Large intestine (tissue), 3 donors: ENCODE measurements around the gene GALNT12. TPM values are rescaled to one million over a fixed set of nuclear protein-coding genes. Genes with fewer than 3 reads are reported as not detected.

ENCODE experiments used
- DNase-seq, 2 donors: peaks; one replicate each; pipeline versions ENCODE4 v3.0.0 to v3.0.0-alpha.2; 2013
- H3K27ac ChIP-seq: one replicate; pipeline ENCODE4 v1.5.1; 2013; ENCODE audit warnings: low read length
- H3K27me3 ChIP-seq: 2 replicates; pipeline ENCODE4 v1.6.1; 2013; ENCODE audit warnings: low read length; ENCODE audit not compliant: control insufficient read depth, insufficient read depth
- H3K36me3 ChIP-seq: 2 replicates; pipeline ENCODE4 v1.6.1; 2013; ENCODE audit warnings: low read length; ENCODE audit not compliant: control insufficient read depth, insufficient read depth
- H3K4me1 ChIP-seq: one replicate; pipeline ENCODE4 v1.6.1; 2013; ENCODE audit warnings: low read length; ENCODE audit not compliant: control insufficient read depth, insufficient read depth
- H3K4me3 ChIP-seq: one replicate; pipeline ENCODE4 v1.5.1; 2013; ENCODE audit warnings: low read length
- H3K9me3 ChIP-seq: one replicate; pipeline ENCODE4 v1.6.1; 2013; ENCODE audit warnings: mild to moderate bottlenecking, low read depth, low read length, moderate library complexity; ENCODE audit not compliant: control insufficient read depth
- WGBS: methylation state at CpG from one replicate; pipeline ENCODE4 v1.1.5; 2013; ENCODE audit warnings: low lambda C conversion rate; ENCODE audit not compliant: insufficient coverage; 5-methylcytosine and 5-hydroxymethylcytosine counted together
- polyA plus RNA-seq: library from polyadenylated mRNA; unstranded; fragments of 120-200 nt; gene quantifications from one replicate; pipeline ENCODE4 v1.2.1, GENCODE V29; 2013

The GALNT12 gene
- polyA plus RNA-seq, 1 donor: 45.6 TPM

- H3K9me3 ChIP-seq: peaks cover 5% of the 10 kb centered on the region
- H3K4me3 ChIP-seq: no peak overlapping the region
- WGBS: no CpG with 5 or more reads among the region's 10 CpGs
- no peak for DNase-seq
- peaks cover 11% of the 10 kb centered on the region for H3K4me1 ChIP-seq
- H3K27me3 ChIP-seq: no peaks in the 10 kb centered on the region
- H3K27ac ChIP-seq: no peak overlapping the region
- peaks cover 75% of the 10 kb centered on the region for H3K36me3 ChIP-seq
Observed at GRCh38 chr9:98770717-98771116, 36.8 kb upstream of the GALNT12 start.

- no peaks in the 10 kb centered on the region for H3K27me3 ChIP-seq
- H3K27ac ChIP-seq: no peak overlapping the region
- WGBS: no CpG with 5 or more reads among the region's 15 CpGs
- peaks cover 73% of the 10 kb centered on the region for H3K36me3 ChIP-seq
- H3K4me3 ChIP-seq: no peak overlapping the region
- no peak for DNase-seq
- H3K9me3 ChIP-seq: peaks cover 5% of the 10 kb centered on the region
- peaks cover 14% of the 10 kb centered on the region for H3K4me1 ChIP-seq
Observed at GRCh38 chr9:98771209-98771874, 36.1 kb upstream of the GALNT12 start.

GRCh38 chr9:98772364-98773155, 34.9 kb upstream of the GALNT12 start:
- no peaks in the 10 kb centered on the region for H3K27me3 ChIP-seq
- DNase-seq: no peak
- peaks cover 5% of the 10 kb centered on the region for H3K9me3 ChIP-seq
- peaks cover 73% of the 10 kb centered on the region for H3K36me3 ChIP-seq
- no peak overlapping the region for H3K27ac ChIP-seq
- WGBS: no CpG with 5 or more reads among the region's 13 CpGs
- no peak overlapping the region for H3K4me3 ChIP-seq
- H3K4me1 ChIP-seq: peaks cover 7% of the 10 kb centered on the region

DNA sequence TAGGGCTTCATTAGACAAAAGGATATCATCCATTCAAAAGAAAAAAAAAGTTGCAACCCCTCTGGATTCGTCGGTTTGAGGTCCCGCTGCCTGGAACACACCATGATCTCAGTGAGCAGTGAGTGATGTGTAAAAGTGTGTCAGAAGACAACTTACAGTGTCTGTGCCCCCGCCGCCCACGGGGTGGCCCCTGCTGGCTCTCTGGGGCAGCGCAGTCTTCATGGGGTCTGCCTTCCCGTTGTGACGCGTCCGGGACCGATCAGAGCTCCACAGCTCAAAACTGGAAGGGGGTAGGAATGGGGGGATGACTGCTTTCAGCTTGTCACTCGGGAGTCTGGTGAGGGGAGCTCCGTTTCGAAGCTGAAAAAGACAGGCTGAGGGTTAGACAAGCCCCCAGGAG, 33.7 kb upstream of the GALNT12 start:
- no peak for DNase-seq
- H3K36me3 ChIP-seq: peaks cover 67% of the 10 kb centered on the region

GRCh38 chr9:98774746-98775145, 32.7 kb upstream of the GALNT12 start:
- Histone ChIP-seq H3K9me3 (peaks cover 5% of the 10 kb centered on the region), H3K27me3 (no peaks in the 10 kb centered on the region), H3K27ac (no peak overlapping the region), H3K4me3 (no peak overlapping the region), H3K4me1 (peaks cover 25% of the 10 kb centered on the region), H3K36me3 (peaks cover 59% of the 10 kb centered on the region)
- WGBS: no CpG with 5 or more reads among the region's 9 CpGs
- no peak for DNase-seq

More for the DNA sequence above, 33.7 kb upstream of the GALNT12 start:
- H3K4me3 ChIP-seq: no peak overlapping the region
- H3K4me1 ChIP-seq: peaks cover 16% of the 10 kb centered on the region
- peaks cover 5% of the 10 kb centered on the region for H3K9me3 ChIP-seq
- no CpG with 5 or more reads among the region's 15 CpGs for WGBS
- H3K27ac ChIP-seq: no peak overlapping the region
- H3K27me3 ChIP-seq: no peaks in the 10 kb centered on the region

- DNase-seq: peak; percentile 55 to 62
- no peak overlapping the region for H3K4me3 ChIP-seq
- no CpG with 5 or more reads among the region's 8 CpGs for WGBS
- peaks cover 4% of the 10 kb centered on the region for H3K9me3 ChIP-seq
- no peaks in the 10 kb centered on the region for H3K27me3 ChIP-seq
- peaks cover 37% of the 10 kb centered on the region for H3K4me1 ChIP-seq
- no peak overlapping the region for H3K27ac ChIP-seq
- peaks cover 47% of the 10 kb centered on the region for H3K36me3 ChIP-seq
Observed at GRCh38 chr9:98775831-98776441, 31.5 kb upstream of the GALNT12 start.

DNA sequence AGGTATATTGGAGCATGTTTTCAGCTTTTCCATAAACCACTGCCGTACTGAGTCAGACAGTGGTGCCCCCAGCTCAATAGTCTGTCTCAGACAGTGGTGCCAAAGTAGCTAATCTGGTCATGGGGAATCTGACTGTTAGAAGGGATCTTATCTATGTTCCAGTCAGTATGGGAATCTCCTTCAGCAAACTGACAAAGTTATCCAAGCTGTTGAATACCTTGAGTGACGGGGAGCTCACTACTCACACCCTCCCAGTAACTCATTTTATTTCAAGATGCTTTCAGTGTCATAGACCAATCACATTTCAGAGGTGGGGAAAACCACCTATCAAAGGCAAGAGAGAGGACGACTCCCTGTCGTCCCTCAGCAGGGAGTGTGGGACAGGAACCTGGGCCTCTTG, 29.9 kb upstream of the GALNT12 start:
- H3K36me3 ChIP-seq: peaks cover 30% of the 10 kb centered on the region
- no peaks in the 10 kb centered on the region for H3K9me3 ChIP-seq
- no peak for DNase-seq
- H3K4me3 ChIP-seq: no peak overlapping the region
- no peaks in the 10 kb centered on the region for H3K27me3 ChIP-seq
- no CpG with 5 or more reads among the region's 4 CpGs for WGBS
- H3K4me1 ChIP-seq: peaks cover 51% of the 10 kb centered on the region
- peak overlapping the region; percentile 84 for H3K27ac ChIP-seq

DNA sequence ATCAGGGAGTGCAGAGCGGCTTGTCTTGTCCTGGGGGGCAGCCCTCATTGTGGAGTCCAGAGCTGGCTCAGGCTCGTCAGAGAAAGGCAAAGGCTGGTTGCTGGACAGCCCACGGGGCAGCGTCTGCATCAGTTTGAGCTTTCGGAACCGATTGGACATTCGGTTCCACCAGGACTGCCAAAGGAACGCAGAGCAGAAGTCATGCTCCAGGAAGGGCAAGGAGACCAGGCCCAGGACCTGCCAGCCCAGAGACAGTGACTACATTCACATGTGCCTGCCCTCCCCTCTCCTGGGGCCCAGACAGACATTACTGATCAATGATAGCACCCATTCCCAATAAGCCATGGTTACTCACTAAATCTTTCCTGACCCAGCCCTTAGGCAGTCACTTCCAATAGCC, 29.2 kb upstream of the GALNT12 start:
- Histone ChIP-seq H3K4me3 (no peak overlapping the region), H3K36me3 (peaks cover 24% of the 10 kb centered on the region), H3K9me3 (no peaks in the 10 kb centered on the region), H3K4me1 (peaks cover 57% of the 10 kb centered on the region), H3K27ac (peak overlapping the region; percentile 84), H3K27me3 (no peaks in the 10 kb centered on the region)
- WGBS: no CpG with 5 or more reads among the region's 8 CpGs
- DNase-seq: no peak

DNA sequence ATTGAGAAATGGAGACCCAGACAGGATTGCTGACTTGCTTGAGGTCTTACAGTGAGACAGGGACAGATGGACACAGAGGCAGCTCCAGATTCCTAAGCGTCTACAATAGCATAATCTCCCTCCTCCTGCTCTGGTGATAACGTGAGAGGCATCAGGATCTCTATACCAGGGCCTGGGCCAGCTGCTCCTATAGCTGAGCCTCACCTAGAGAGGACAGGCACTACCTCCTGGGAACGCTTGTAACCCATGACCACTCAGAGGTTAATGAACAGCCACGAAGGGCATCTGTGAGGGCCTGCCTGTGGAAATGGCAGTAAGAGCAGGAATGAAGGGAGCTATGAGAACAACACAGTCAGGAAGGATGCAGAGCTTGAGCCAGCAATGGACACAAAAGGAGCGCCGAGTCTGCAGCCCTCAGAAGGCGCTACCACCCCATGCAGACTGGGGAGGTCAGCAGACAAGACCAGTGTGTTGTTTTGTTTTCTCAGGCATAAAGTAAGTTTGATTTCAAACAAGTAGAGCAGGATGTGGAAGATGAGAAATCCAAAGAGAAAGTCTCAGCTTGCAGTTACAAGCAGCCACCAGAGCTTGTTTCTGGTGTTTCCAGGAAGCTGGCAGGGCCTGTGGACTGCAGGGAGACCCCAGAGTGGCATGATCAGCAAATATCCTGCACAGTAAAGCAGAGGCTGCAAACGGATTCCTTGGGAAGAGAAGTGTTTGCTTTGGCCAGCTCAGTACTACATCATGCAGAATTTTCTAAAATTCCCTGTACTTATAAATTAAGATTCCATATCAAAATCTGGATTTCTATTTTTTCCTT, 28.5 kb upstream of the GALNT12 start:
- peak; percentile 79 to 90 for DNase-seq
- no peaks in the 10 kb centered on the region for H3K27me3 ChIP-seq
- H3K9me3 ChIP-seq: no peaks in the 10 kb centered on the region
- peak overlapping the region; percentile 84 for H3K27ac ChIP-seq
- no CpG with 5 or more reads among the region's 8 CpGs for WGBS
- peaks cover 64% of the 10 kb centered on the region for H3K4me1 ChIP-seq
- no peak overlapping the region for H3K4me3 ChIP-seq
- peaks cover 24% of the 10 kb centered on the region for H3K36me3 ChIP-seq
